HG03460 (cell line): Measurements from ENCODE around the gene FIP1L1.
"Not testable (repeated sequence)": the region's sequence is repeated elsewhere in the genome, so short reads cannot be mapped to it uniquely, and the experiment has no call there.

Experiments
- ATAC-seq: cut with Tn5 transposase; IDR thresholded peaks from one replicate; pipeline ENCODE4 v1.9.1; 2021; ENCODE audit not compliant: unreplicated experiment

Gene FIP1L1

GRCh38 chr4:53376900-53377299, 541 bp upstream of the FIP1L1 start:
- no peak for ATAC-seq

- ATAC-seq: peak; percentile 35
Observed at GRCh38 chr4:53378171-53378482, 686 bp downstream of the FIP1L1 start.

GRCh38 chr4:53380221-53380620, 2.8 kb downstream of the FIP1L1 start:
- ATAC-seq: no peak

- not testable (repeated sequence) for ATAC-seq
Observed at GRCh38 chr4:53409479-53409878, 32.0 kb downstream of the FIP1L1 start.

- ATAC-seq: no peak
Observed at GRCh38 chr4:53419208-53419607, 41.8 kb downstream of the FIP1L1 start.

GRCh38 chr4:53421791-53422190, 44.4 kb downstream of the FIP1L1 start:
- ATAC-seq: no peak

GRCh38 chr4:53422367-53422766, 44.9 kb downstream of the FIP1L1 start:
- no peak for ATAC-seq

GRCh38 chr4:53424280-53424679, 46.8 kb downstream of the FIP1L1 start:
- no peak for ATAC-seq

- ATAC-seq: no peak
Observed at GRCh38 chr4:53427366-53427765, 49.9 kb downstream of the FIP1L1 start.

- no peak for ATAC-seq
Observed at GRCh38 chr4:53431052-53431451, 53.6 kb downstream of the FIP1L1 start.

- no peak for ATAC-seq
Observed at GRCh38 chr4:53432528-53433424, 55.3 kb downstream of the FIP1L1 start.

GRCh38 chr4:53436251-53436650, 58.8 kb downstream of the FIP1L1 start:
- no peak for ATAC-seq

- ATAC-seq: no peak
Observed at GRCh38 chr4:53441564-53441963, 64.1 kb downstream of the FIP1L1 start.

- ATAC-seq: no peak
Observed at GRCh38 chr4:53444954-53445353, 67.5 kb downstream of the FIP1L1 start.

- ATAC-seq: no peak
Observed at GRCh38 chr4:53450773-53451172, 73.3 kb downstream of the FIP1L1 start.

GRCh38 chr4:53453385-53453784, 75.9 kb downstream of the FIP1L1 start:
- ATAC-seq: no peak

GRCh38 chr4:53455766-53456165, 78.3 kb downstream of the FIP1L1 start:
- ATAC-seq: no peak

GRCh38 chr4:53456178-53456577, 78.7 kb downstream of the FIP1L1 start:
- no peak for ATAC-seq

- no peak for ATAC-seq
Observed at GRCh38 chr4:53459548-53459947, 82.1 kb downstream of the FIP1L1 start.

GRCh38 chr4:53461244-53461643, 83.8 kb downstream of the FIP1L1 start:
- ATAC-seq: no peak

- ATAC-seq: no peak
Observed at GRCh38 chr4:53463340-53463739, 85.9 kb downstream of the FIP1L1 start.

- ATAC-seq: no peak
Observed at GRCh38 chr4:53465281-53465680, 87.8 kb downstream of the FIP1L1 start.

GRCh38 chr4:53465891-53466290, 88.5 kb downstream of the FIP1L1 start:
- no peak for ATAC-seq
